Embryonic facial prominence (tissue), 1 donor: Measurements from ENCODE around the gene HHEX.
"Not testable (repeated sequence)": the region's sequence is repeated elsewhere in the genome, so short reads cannot be mapped to it uniquely, and the experiment has no call there.

Experiments
- DNase-seq: peaks from one replicate; pipeline ENCODE4 v3.0.0-alpha.2; 2016; ENCODE audit errors: extremely low spot score

The HHEX gene

DNA sequence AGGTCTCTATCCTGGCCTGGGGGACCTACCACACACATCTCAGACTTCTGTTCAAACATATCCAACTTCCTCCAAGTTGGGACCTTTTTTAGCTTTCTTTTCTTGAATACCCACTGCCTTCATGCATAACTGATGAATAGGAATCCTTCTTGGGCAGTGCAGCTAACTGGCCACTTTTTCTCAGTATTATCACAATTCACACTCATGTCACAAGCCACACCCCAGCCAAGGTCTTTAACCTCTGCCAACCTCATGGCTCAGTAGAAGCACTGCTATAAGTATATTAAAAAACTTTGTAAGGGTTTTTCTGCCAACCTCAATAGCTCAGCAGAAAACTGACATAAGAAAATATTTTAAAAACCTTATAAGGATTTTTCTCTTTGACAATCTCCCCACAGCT, 44.5 kb downstream of the HHEX start:
- no peak for DNase-seq

DNA sequence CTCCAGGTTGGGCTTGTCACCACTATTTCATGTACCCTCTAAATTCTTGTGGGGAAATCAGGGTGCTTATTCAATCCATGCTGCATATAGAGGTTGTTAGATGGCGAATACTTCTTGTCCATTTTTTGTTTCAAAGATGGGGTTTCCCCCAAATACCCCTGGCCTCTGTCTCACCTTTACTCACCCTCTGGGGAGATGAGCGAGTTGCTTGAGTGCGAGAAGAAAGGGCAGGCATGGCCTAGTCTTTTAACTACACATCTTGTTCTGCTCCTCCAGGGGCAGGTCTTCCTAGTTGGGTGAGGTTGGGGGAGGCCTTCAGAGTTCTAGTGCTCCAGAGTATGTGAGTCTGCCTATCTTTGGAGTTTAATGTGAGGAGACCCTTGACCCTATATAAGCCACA, 46.2 kb downstream of the HHEX start:
- no peak for DNase-seq

DNA sequence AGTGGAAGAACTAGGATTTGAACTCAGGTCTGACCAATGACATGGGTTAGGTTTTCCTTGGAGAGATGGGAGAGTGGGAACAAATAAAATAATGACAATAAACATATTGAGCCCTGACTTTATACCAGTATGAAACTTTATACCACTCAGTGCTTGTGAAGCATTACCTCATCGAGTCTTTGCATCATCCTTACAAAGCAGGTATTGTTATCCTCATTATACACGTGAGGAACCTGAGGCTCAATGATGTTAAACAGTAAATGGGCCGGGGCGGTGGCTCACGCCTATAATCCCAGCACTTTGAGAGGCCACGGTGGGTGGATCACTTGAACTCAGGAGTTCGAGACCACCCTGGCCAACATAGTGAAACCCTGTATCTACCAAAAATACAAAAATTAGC, 47.7 kb downstream of the HHEX start:
- no peak for DNase-seq

GRCh38 chr10:92740762-92741161, 51.0 kb downstream of the HHEX start:
- no peak for DNase-seq

- DNase-seq = not testable (repeated sequence)
Observed at GRCh38 chr10:92741741-92742140, 52.0 kb downstream of the HHEX start.

DNA sequence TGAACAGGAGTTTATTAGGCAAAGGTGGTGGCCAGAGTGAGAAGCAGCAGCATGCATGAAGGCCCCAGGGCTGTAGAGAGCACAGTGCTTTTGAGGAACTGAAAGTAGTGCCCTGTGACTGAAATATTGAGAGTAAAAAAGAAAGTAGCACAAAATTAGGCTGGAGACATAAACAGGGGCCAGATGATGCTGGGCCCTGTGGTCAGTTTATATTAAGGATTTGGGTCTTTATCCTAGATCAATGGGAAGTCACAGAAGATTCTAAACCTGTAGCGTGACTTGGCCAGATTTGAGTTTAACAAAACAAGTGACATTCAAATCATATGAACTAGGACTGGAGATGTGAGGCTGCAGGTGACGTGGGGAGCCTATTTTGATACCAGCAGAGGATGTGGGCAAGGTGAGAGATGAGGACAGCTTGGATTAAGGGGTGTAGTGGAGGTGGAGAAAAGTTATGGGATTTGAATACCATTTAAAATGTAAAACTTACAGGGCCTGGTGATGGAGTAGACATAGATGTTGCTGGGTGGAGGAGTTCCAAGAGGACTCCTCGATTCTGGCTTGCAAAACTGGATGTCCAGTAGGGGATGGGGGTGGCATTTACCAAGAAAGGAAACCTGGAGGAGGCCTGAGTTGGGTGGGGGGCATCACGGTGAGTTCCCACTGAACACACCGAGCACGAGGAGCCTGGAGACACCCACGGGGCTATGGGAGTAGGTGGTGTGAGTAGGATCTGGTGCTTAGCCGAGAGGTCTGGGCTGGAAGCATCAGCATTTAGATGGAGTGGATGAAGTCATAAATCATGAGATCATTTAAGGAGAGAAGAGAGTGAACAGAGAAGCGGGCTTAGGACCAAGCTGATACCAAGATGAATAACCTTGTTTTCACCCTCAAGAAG, 52.8 kb downstream of the HHEX start:
- DNase-seq = no peak
